Erythroblast (primary cell): ENCODE data around the gene BRAP.

Experiments
- GATA1 ChIP-seq: IDR thresholded peaks from 2 replicates; pipeline ENCODE4 v1.6.1; 2011; ENCODE audit warnings: low read depth, mild to moderate bottlenecking, control low read depth, low read length, moderate library complexity
- POLR2A ChIP-seq: IDR thresholded peaks from 2 replicates; pipeline ENCODE4 v1.6.1; 2011; ENCODE audit warnings: mild to moderate bottlenecking, low read length

GRCh38 chr12:111635524-111635923, 50.2 kb downstream of the BRAP start:
- TF ChIP-seq POLR2A (no peak), GATA1 (no peak)
